Fibroblast of pulmonary artery (primary cell): ENCODE results near the gene STAT5B.

Source experiments
- DNase-seq: peaks from one replicate; pipeline ENCODE4 v3.0.0-alpha.2; 2010; ENCODE audit warnings: low read depth
- H3K4me3 ChIP-seq: replicated peaks from 2 replicates; pipeline ENCODE4 v1.5.1; 2011; ENCODE audit warnings: low read depth, mild to moderate bottlenecking, control low read depth, low read length, moderate library complexity
- CTCF ChIP-seq: IDR thresholded peaks from 2 replicates; pipeline ENCODE4 v1.5.1; 2011; ENCODE audit warnings: mild to moderate bottlenecking, control low read depth, low read length, inconsistent platforms; ENCODE audit errors: missing control alignments

Gene STAT5B

DNA sequence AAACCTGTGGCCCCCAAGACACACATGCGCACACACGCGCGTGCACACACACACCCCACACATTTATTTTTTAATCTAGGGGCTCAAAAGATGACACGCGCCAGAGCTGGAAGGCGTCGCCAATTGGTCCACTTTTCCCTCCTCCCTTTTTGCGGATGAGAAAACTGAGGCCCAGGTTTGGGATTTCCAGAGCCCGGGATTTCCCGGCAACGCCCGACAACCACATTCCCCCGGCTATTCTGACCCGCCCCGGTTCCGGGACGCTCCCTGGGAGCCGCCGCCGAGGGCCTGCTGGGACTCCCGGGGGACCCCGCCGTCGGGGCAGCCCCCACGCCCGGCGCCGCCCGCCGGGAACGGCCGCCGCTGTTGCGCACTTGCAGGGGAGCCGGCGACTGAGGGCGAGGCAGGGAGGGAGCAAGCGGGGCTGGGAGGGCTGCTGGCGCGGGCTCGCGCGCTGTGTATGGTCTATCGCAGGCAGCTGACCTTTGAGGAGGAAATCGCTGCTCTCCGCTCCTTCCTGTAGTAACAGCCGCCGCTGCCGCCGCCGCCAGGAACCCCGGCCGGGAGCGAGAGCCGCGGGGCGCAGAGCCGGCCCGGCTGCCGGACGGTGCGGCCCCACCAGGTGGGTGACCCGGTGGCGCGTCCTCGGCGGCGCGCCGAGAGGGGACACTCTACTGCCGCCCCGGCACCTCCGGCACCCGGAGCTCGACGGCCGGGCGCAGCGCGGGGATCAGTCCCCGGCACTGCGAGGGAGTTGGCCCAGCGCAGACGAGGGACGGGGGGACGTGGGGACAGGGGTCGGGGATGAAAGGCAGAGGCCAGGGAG is 12.0 kb upstream of the STAT5B start, which contains the start of gene STAT5A:
Gene STAT5A, plus strand, starts transcription at position 522 of the 826 bp plus-strand sequence. CDS start 914 bp downstream, outside the sequence.
- no peak for TF ChIP-seq CTCF
- H3K4me3 ChIP-seq = peak within 1 kb of the TSS; percentile 52
- DNase-seq = peak; percentile 90

GRCh38 chr17:42287305-42287976 is 11.2 kb upstream of the STAT5B start:
- no peak for DNase-seq
- peak overlapping the region; percentile 52 for H3K4me3 ChIP-seq
- no peak for TF ChIP-seq CTCF

- H3K4me3 ChIP-seq = no peak overlapping the region
- TF ChIP-seq CTCF = no peak
Measured at GRCh38 chr17:42286411-42287221, 10.4 kb upstream of the STAT5B start.

GRCh38 chr17:42285346-42286050 is 9.3 kb upstream of the STAT5B start:
- TF ChIP-seq CTCF = no peak
- DNase-seq = no peak
- no peak overlapping the region for H3K4me3 ChIP-seq

More at GRCh38 chr17:42286411-42287221, 10.4 kb upstream of the STAT5B start:
- DNase-seq = no peak

GRCh38 chr17:42284566-42284965 is 8.4 kb upstream of the STAT5B start:
- no peak for TF ChIP-seq CTCF
- DNase-seq = no peak
- no peak overlapping the region for H3K4me3 ChIP-seq

GRCh38 chr17:42284024-42284369 is 7.8 kb upstream of the STAT5B start:
- no peak for TF ChIP-seq CTCF
- H3K4me3 ChIP-seq = no peak overlapping the region
- DNase-seq = no peak
